Neural progenitor cell (in vitro differentiated cells): ENCODE measurements around the gene LRRC8D. TPM values are rescaled to one million over a fixed set of nuclear protein-coding genes. Genes with fewer than 3 reads are reported as not detected.

Experiments used
- DNase-seq: peaks from one replicate; pipeline ENCODE4 v3.0.0-alpha.2; 2016; ENCODE audit warnings: low spot score
- H2AFZ ChIP-seq: fragments of 200-600 bp; sonication (generic); replicated peaks from 2 replicates; pipeline ENCODE4 v1.6.1; 2016; ENCODE audit warnings: antibody characterized with exemption
- H3F3A ChIP-seq: fragments of 200-600 bp; sonication (generic); 2 replicates; pipeline ENCODE4 v1.6.1; 2016; ENCODE audit warnings: antibody characterized with exemption, low read depth
- H3K27ac ChIP-seq: fragments of 200-600 bp; sonication (generic); 2 replicates; pipeline ENCODE4 v1.5.1; 2016; ENCODE audit warnings: mild to moderate bottlenecking
- H3K27me3 ChIP-seq: fragments of 200-600 bp; sonication (generic); 2 replicates; pipeline ENCODE4 v1.6.1; 2016; ENCODE audit warnings: mild to moderate bottlenecking, moderate library complexity
- H3K36me3 ChIP-seq: fragments of 200-600 bp; sonication (generic); 2 replicates; pipeline ENCODE4 v1.5.1; 2016
- H3K4me1 ChIP-seq: fragments of 200-600 bp; sonication (generic); 2 replicates; pipeline ENCODE4 v1.6.1; 2016; ENCODE audit warnings: mixed run types
- H3K4me2 ChIP-seq: fragments of 200-600 bp; sonication (generic); 2 replicates; pipeline ENCODE4 v1.6.1; 2016
- H3K4me3 ChIP-seq: fragments of 200-600 bp; sonication (generic); 2 replicates; pipeline ENCODE4 v1.5.1; 2016
- H3K79me2 ChIP-seq: fragments of 200-600 bp; sonication (generic); 2 replicates; pipeline ENCODE4 v1.6.1; 2016; ENCODE audit warnings: low read depth
- H3K9ac ChIP-seq: fragments of 200-600 bp; sonication (generic); 2 replicates; pipeline ENCODE4 v1.6.1; 2016
- H3K9me3 ChIP-seq: fragments of 200-600 bp; sonication (generic); 2 replicates; pipeline ENCODE4 v1.5.1; 2016; ENCODE audit warnings: low read depth
- H4K20me1 ChIP-seq: fragments of 200-600 bp; sonication (generic); 2 replicates; pipeline ENCODE4 v1.6.1; 2016; ENCODE audit warnings: low read depth
- H3K27ac Mint-ChIP-seq: 3 replicates; pipeline ENCODE4 v1.8.0; 2021; ENCODE audit warnings: mixed read lengths
- H3K27me3 Mint-ChIP-seq: 2 replicates; pipeline ENCODE4 v1.8.0; 2022; ENCODE audit warnings: low read depth, mild to moderate bottlenecking, inconsistent platforms, moderate library complexity, mixed read lengths; ENCODE audit not compliant: insufficient read depth
- H3K36me3 Mint-ChIP-seq: 3 replicates; pipeline ENCODE4 v1.8.0; 2021; ENCODE audit warnings: mixed read lengths
- H3K4me1 Mint-ChIP-seq: 3 replicates; pipeline ENCODE4 v1.8.0; 2021; ENCODE audit warnings: mixed read lengths
- H3K4me3 Mint-ChIP-seq: 3 replicates; pipeline ENCODE4 v1.8.0; 2021; ENCODE audit warnings: mild to moderate bottlenecking, moderate library complexity, mixed read lengths
- H3K9me3 Mint-ChIP-seq: 3 replicates; pipeline ENCODE4 v1.8.0; 2020; ENCODE audit warnings: mixed read lengths
- EZH2 ChIP-seq: fragments of 200-600 bp; sonication (generic); IDR thresholded peaks from 2 replicates; pipeline ENCODE4 v1.6.1; 2017; ENCODE audit warnings: antibody characterized with exemption, mild to moderate bottlenecking, moderate library complexity
- EZH2phosphoT487 ChIP-seq: fragments of 200-600 bp; sonication (generic); IDR thresholded peaks from 2 replicates; pipeline ENCODE4 v1.6.1; 2017; ENCODE audit warnings: antibody characterized with exemption
- total RNA-seq: library from RNA; depleted of rRNA; stranded (reverse); fragments of >200 nt; gene quantifications from 2 replicates; pipeline ENCODE4 v1.2.3, GENCODE V29; 2015; ENCODE audit warnings: low replicate concordance
- TF ChIP-seq, protein P1 (sequence below): fragments of 200-600 bp; sonication (generic); IDR thresholded peaks from 2 replicates; pipeline ENCODE4 v1.5.1; 2017; ENCODE audit warnings: antibody characterized with exemption, mild to moderate bottlenecking

LRRC8D gene
- total RNA-seq, 1 donor from 2014 or later: 55.7 TPM

DNA sequence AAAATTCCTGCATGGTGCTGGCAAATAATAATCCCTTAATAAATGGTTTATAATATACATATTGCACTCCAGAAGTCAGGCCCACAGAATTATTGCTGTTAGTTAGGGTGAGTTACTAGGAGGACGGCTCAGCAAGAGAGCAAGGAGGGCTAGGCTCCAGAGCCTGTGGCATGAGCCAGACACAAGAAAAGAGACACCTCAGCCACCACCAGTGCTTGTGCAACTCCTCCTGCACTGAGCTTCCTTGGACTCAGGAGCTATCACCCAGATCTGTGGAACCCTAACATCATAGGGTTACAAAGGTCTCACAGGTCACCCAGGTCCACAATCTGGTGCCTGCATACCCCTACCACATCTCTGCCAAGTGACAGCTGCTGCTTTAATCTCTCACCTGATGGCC is 12.8 kb upstream of the LRRC8D start:
- Histone ChIP-seq H2AFZ (no peak overlapping the region), H3K27me3 (no peaks in the 10 kb centered on the region), H3K4me1 (peaks cover 9% of the 10 kb centered on the region), H4K20me1 (no peaks in the 10 kb centered on the region), H3K4me3 (no peak overlapping the region), H3K9ac (no peak overlapping the region), H3K9me3 (no peaks in the 10 kb centered on the region), H3K79me2 (no peaks in the 10 kb centered on the region), H3F3A (peaks cover 11% of the 10 kb centered on the region), H3K36me3 (no peaks in the 10 kb centered on the region), H3K27ac (no peak overlapping the region), H3K4me2 (no peak overlapping the region)
- peaks cover 2% of the 10 kb centered on the region for H3K27me3 Mint-ChIP-seq
- no peak for DNase-seq
- peaks cover under 1% of the 10 kb centered on the region for H3K4me1 Mint-ChIP-seq
- no peak overlapping the region for H3K4me3 Mint-ChIP-seq
- no peaks in the 10 kb centered on the region for H3K9me3 Mint-ChIP-seq
- H3K27ac Mint-ChIP-seq: no peak overlapping the region
- H3K36me3 Mint-ChIP-seq: no peaks in the 10 kb centered on the region
- TF ChIP-seq EZH2: no peak
- TF ChIP-seq EZH2phosphoT487: no peak
- TF ChIP-seq, protein P1, sequence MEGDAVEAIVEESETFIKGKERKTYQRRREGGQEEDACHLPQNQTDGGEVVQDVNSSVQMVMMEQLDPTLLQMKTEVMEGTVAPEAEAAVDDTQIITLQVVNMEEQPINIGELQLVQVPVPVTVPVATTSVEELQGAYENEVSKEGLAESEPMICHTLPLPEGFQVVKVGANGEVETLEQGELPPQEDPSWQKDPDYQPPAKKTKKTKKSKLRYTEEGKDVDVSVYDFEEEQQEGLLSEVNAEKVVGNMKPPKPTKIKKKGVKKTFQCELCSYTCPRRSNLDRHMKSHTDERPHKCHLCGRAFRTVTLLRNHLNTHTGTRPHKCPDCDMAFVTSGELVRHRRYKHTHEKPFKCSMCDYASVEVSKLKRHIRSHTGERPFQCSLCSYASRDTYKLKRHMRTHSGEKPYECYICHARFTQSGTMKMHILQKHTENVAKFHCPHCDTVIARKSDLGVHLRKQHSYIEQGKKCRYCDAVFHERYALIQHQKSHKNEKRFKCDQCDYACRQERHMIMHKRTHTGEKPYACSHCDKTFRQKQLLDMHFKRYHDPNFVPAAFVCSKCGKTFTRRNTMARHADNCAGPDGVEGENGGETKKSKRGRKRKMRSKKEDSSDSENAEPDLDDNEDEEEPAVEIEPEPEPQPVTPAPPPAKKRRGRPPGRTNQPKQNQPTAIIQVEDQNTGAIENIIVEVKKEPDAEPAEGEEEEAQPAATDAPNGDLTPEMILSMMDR: no peak

DNA sequence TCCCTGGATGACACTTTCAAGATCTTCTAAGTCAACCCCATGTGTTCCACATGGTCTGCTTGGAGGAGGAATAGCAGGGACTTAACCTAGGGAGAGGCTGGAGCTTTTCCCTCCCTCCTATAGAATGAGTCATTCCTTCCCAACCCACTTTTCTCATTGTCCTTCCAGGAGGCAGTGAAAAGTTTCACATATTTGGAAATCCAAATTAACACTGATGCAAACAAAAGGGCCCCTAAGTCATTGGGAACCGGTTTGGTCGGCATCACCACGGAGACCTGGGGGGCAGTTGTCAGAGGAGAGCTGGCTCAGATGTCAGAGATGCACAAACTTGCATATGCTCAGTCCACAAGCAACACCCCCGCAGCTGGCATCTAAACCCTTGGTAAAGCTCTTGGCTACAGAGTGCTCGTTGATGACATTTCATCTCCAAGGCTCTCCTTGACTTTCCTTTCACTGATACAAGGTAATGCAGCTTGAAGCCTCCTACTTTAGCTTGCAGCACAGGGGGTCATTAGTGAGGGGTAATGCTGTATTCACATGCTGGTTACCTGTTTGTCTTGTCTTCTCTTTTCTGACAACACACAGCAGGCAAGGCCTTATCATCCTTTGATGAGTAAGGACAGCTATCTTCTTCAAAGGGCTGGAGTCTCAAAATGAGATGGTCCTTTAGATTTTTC is 12.3 kb upstream of the LRRC8D start:
- H3K36me3 ChIP-seq: no peaks in the 10 kb centered on the region
- H2AFZ ChIP-seq: no peak overlapping the region
- no peaks in the 10 kb centered on the region for H3K4me1 Mint-ChIP-seq
- no peak overlapping the region for H3K27ac ChIP-seq
- TF ChIP-seq EZH2: no peak
- TF ChIP-seq, protein P1: no peak
- TF ChIP-seq EZH2phosphoT487: no peak
- DNase-seq: peak; percentile 42
- H3K79me2 ChIP-seq: no peaks in the 10 kb centered on the region
- peaks cover 10% of the 10 kb centered on the region for H3F3A ChIP-seq
- no peaks in the 10 kb centered on the region for H3K9me3 ChIP-seq
- H3K27ac Mint-ChIP-seq: no peak overlapping the region
- H3K4me3 ChIP-seq: no peak overlapping the region
- H3K4me1 ChIP-seq: peaks cover 9% of the 10 kb centered on the region
- H3K27me3 ChIP-seq: no peaks in the 10 kb centered on the region
- H3K36me3 Mint-ChIP-seq: no peaks in the 10 kb centered on the region
- no peaks in the 10 kb centered on the region for H4K20me1 ChIP-seq
- H3K27me3 Mint-ChIP-seq: peaks cover 2% of the 10 kb centered on the region
- H3K4me2 ChIP-seq: no peak overlapping the region
- no peaks in the 10 kb centered on the region for H3K9me3 Mint-ChIP-seq
- H3K4me3 Mint-ChIP-seq: no peak overlapping the region
- no peak overlapping the region for H3K9ac ChIP-seq

DNA sequence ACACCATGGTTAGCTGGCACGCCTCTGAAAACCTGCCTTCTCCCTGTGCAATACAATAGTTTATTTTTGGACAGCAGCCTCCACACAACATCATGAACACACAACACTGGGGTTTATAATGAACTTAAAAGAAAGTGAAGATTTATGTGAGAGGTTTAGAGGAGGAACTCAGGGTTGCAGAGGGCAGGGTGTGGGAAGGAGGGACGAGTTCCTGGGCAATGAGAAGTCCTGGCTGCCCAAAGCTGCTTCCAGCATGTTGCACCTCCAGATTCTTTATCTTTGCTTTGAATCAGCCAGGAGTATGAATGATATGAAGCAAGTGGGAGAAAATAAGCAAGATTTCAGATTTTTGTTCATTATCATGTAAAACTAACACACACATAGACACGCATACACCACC is 11.3 kb upstream of the LRRC8D start:
- H3K4me1 ChIP-seq: peaks cover 9% of the 10 kb centered on the region
- H3K27ac ChIP-seq: no peak overlapping the region
- H3K9ac ChIP-seq: no peak overlapping the region
- Mint-ChIP-seq H3K36me3 (no peaks in the 10 kb centered on the region), H3K27ac (no peak overlapping the region), H3K9me3 (no peaks in the 10 kb centered on the region), H3K27me3 (peaks cover 2% of the 10 kb centered on the region), H3K4me3 (no peak overlapping the region), H3K4me1 (no peaks in the 10 kb centered on the region)
- H3K27me3 ChIP-seq: no peaks in the 10 kb centered on the region
- H3K79me2 ChIP-seq: no peaks in the 10 kb centered on the region
- no peaks in the 10 kb centered on the region for H4K20me1 ChIP-seq
- TF ChIP-seq EZH2phosphoT487 (no peak), EZH2 (no peak)
- TF ChIP-seq, protein P1: no peak
- no peak overlapping the region for H3K4me3 ChIP-seq
- H3K4me2 ChIP-seq: no peak overlapping the region
- DNase-seq: no peak
- no peaks in the 10 kb centered on the region for H3K36me3 ChIP-seq
- H3K9me3 ChIP-seq: no peaks in the 10 kb centered on the region
- peaks cover under 1% of the 10 kb centered on the region for H3F3A ChIP-seq
- no peak overlapping the region for H2AFZ ChIP-seq
